Stimulated activated CD4-positive, alpha-beta T cell treated with anti-CD3 and anti-CD28 coated beads, TNF-alpha, amount 100 ng/mL, for 4 hours (primary cell): ENCODE measurements around the gene ZBED5.

Experiments
- DNase-seq, 3 experiments: peaks; one replicate each; pipeline ENCODE4 v3.0.0-alpha.2; 2020; ENCODE audit warnings: low read depth in 3 of 3

The ZBED5 gene

GRCh38 chr11:10878408-10879214 is 20.8 kb upstream of the ZBED5 start:
- DNase-seq, result no peak

GRCh38 chr11:10876158-10876557 is 18.3 kb upstream of the ZBED5 start:
- no peak for DNase-seq

GRCh38 chr11:10875430-10876021 is 17.7 kb upstream of the ZBED5 start:
- DNase-seq, result no peak

GRCh38 chr11:10872097-10872496 is 14.2 kb upstream of the ZBED5 start:
- DNase-seq, result no peak

- no peak for DNase-seq
These were observed 10.5 kb upstream of the ZBED5 start for GRCh38 chr11:10868352-10868751.

- no peak for DNase-seq
These were observed 9.1 kb upstream of the ZBED5 start for GRCh38 chr11:10866893-10867331.

- no peak for DNase-seq
These were observed 8.0 kb upstream of the ZBED5 start for GRCh38 chr11:10865837-10866270.

GRCh38 chr11:10864688-10865087 is 6.8 kb upstream of the ZBED5 start:
- no peak for DNase-seq

GRCh38 chr11:10862446-10862845 is 4.6 kb upstream of the ZBED5 start:
- DNase-seq, result no peak

- no peak for DNase-seq
These were observed 3.9 kb upstream of the ZBED5 start for GRCh38 chr11:10861799-10862198.

- DNase-seq, result no peak
These were observed 3.2 kb upstream of the ZBED5 start for GRCh38 chr11:10861047-10861446.

GRCh38 chr11:10858439-10859325 is 829 bp upstream of the ZBED5 start:
- peak; percentile 16 to 26 (median 21) for DNase-seq

GRCh38 chr11:10857459-10857708 is 469 bp downstream of the ZBED5 start:
- no peak for DNase-seq

GRCh38 chr11:10856689-10857458 is 979 bp downstream of the ZBED5 start:
- DNase-seq, result peak in 1 of 3 experiments; percentile 1

GRCh38 chr11:10855295-10855694 is 2.6 kb downstream of the ZBED5 start:
- no peak for DNase-seq

- DNase-seq, result no peak
These were observed 9.6 kb downstream of the ZBED5 start for GRCh38 chr11:10847960-10848860.

GRCh38 chr11:10846660-10847059 is 11.2 kb downstream of the ZBED5 start:
- DNase-seq, result no peak

- no peak for DNase-seq
These were observed 12.3 kb downstream of the ZBED5 start for GRCh38 chr11:10845589-10845988.

GRCh38 chr11:10844796-10845195 is 13.1 kb downstream of the ZBED5 start:
- DNase-seq, result no peak

- DNase-seq, result no peak
These were observed 13.5 kb downstream of the ZBED5 start for GRCh38 chr11:10844356-10844755.

- DNase-seq, result no peak
These were observed 19.0 kb downstream of the ZBED5 start for GRCh38 chr11:10838881-10839280.
